ENCODE measurements around the gene TFDP2. TPM values are rescaled to one million over a fixed set of nuclear protein-coding genes. Genes with fewer than 3 reads are reported as not detected.
A peak's percentile ranks its signal among the peaks of the same experiment; 100 is the strongest.

TFDP2 gene
- total and polyA plus RNA-seq, 5 donors from 2014 or later, result 12.3 to 26.5 (median 13.8) TPM

DNA sequence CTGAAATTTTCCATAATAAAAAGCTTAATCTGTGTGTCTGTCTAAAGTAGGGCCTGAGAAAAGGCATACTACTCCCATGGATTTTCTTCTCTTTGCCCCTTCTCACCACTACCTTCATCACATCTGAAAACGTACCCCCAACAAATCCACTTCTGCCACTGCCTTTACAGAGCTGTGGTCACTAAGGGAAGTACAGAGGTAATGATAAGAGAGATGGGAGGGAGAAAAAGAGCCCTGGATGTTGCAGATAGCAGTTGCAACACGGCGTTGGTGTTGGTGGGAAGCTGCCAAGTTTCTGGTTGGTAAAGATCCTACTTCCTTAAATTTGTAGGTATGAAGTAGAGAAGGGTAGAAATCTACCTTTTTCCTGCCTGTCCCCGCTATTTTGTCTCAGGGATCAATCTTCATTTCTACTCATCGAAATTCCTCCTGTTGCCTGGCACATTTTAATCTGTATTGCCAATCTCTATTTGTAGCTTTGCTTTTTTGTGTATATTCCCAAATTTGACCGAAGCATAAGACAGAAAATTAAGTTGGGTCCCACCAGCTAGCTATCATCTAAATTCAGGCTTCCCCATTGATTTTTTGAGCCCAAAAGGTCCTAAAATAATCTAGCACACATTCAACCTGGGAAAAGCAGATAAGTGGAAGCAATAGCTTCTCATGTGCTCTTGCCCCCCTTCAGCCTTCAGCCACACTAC is 102.9 kb downstream of the TFDP2 start:
- H3K4me3 ChIP-seq (ENCODE audit: low read depth, low read length), result no peak overlapping the region
- ATAC-seq (ENCODE audit: low read depth in 2 of 2), result no peak
- H3K4me1 Mint-ChIP-seq, result peaks cover 0 to under 1% (median 0%) of the 10 kb centered on the region in 4 donors
- H3K4me3 Mint-ChIP-seq, result no peak overlapping the region
- no peaks in the 10 kb centered on the region for H3K36me3 ChIP-seq (ENCODE audit: control insufficient read depth, insufficient read depth, low read length)
- no peak overlapping the region for H3K27ac Mint-ChIP-seq
- DNase-seq, result no peak
- no peaks in the 10 kb centered on the region for H3K9me3 Mint-ChIP-seq
- no peak overlapping the region for H3K27ac ChIP-seq (ENCODE audit: insufficient read depth, low read length, poor library complexity, severe bottlenecking)
- no peaks in the 10 kb centered on the region for H3K27me3 ChIP-seq (ENCODE audit: control insufficient read depth, insufficient read depth, low read length)
- no peaks in the 10 kb centered on the region for H3K4me1 ChIP-seq (ENCODE audit: control insufficient read depth, insufficient read depth, low read length, poor library complexity, severe bottlenecking)
- H3K9me3 ChIP-seq (ENCODE audit: control insufficient read depth in 2 of 2, low read length in 2 of 2), result no peaks in the 10 kb centered on the region
- peaks cover 4% of the 10 kb centered on the region for H3K27me3 Mint-ChIP-seq
- H3K36me3 Mint-ChIP-seq, result peaks cover 4% of the 10 kb centered on the region

DNA sequence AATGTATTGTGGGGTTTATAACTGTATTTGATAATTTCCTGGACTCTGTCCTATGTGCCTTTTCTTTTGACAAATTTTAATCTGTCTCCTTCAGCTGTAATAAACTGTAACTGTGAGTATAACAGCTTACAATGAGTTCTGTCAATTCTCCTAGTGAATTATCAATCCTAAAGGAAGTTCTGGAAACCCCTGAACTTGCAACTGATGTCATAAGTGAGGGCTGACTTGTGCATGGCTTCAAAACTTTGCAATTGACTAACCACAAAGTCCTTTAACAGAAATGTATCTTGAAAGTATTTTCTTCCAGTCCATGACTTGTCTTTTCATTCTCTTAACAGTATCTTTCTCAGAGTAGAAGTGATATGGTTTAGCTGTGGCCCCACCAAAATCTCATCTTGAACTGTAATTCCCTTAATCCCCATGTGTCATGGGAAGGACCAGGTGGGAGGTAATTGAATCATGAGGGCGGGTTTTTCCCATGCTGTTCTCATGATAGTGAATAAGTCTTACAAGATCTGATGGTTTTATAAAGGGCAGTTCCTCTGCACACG is 108.3 kb downstream of the TFDP2 start:
- H3K4me1 Mint-ChIP-seq, result peaks cover 0 to 6% (median 0%) of the 10 kb centered on the region in 4 donors
- H3K27me3 ChIP-seq (ENCODE audit: control insufficient read depth, insufficient read depth, low read length), result no peaks in the 10 kb centered on the region
- DNase-seq (no peak), ATAC-seq (ENCODE audit: low read depth in 2 of 2) (no peak)
- no peaks in the 10 kb centered on the region for H3K36me3 ChIP-seq (ENCODE audit: control insufficient read depth, insufficient read depth, low read length)
- no peak overlapping the region for H3K4me3 Mint-ChIP-seq
- H3K27me3 Mint-ChIP-seq, result no peaks in the 10 kb centered on the region
- no peak overlapping the region for H3K27ac ChIP-seq (ENCODE audit: insufficient read depth, low read length, poor library complexity, severe bottlenecking)
- H3K27ac Mint-ChIP-seq, result peak overlapping the region in 1 of 3 donors; percentile 66
- H3K4me1 ChIP-seq (ENCODE audit: control insufficient read depth, insufficient read depth, low read length, poor library complexity, severe bottlenecking), result no peaks in the 10 kb centered on the region
- H3K9me3 ChIP-seq (ENCODE audit: control insufficient read depth in 2 of 2, low read length in 2 of 2), result no peaks in the 10 kb centered on the region
- H3K9me3 Mint-ChIP-seq, result no peaks in the 10 kb centered on the region
- H3K4me3 ChIP-seq (ENCODE audit: low read depth, low read length), result no peak overlapping the region
- H3K36me3 Mint-ChIP-seq, result no peaks in the 10 kb centered on the region

DNA sequence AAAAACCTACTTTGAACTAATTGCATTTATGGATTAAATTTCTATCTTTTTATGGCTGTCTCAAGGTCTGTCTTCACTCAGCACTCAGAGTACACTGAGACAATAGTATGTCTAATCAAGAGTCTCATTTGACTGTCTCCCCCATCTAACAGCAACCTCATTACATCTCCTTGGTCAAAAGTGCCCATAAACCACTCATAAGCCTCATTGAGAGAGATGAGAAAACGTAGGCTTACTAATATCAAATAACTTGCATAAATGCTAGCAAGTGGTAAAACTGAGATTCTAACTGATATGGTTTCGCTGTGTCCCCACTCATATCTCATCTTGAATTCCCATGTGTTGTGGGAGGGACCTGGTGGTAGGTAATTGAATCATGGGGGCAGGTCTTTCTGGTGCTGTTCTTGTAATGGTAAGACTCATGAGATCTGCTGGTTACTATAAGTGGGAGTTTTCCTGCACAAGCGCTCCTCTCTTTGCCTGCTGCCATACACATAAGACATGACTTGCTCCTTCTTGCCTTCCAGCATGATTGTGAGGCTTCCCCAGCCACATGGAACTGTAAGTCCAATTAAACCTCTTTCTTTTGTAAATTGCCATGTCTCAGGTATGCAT is 113.9 kb downstream of the TFDP2 start:
- Histone ChIP-seq H3K27me3 (ENCODE audit: control insufficient read depth, insufficient read depth, low read length) (no peaks in the 10 kb centered on the region), H3K27ac (ENCODE audit: insufficient read depth, low read length, poor library complexity, severe bottlenecking) (no peak overlapping the region), H3K9me3 (ENCODE audit: control insufficient read depth in 2 of 2, low read length in 2 of 2) (no peaks in the 10 kb centered on the region), H3K4me3 (ENCODE audit: low read depth, low read length) (no peak overlapping the region), H3K36me3 (ENCODE audit: control insufficient read depth, insufficient read depth, low read length) (no peaks in the 10 kb centered on the region), H3K4me1 (ENCODE audit: control insufficient read depth, insufficient read depth, low read length, poor library complexity, severe bottlenecking) (no peaks in the 10 kb centered on the region)
- H3K4me3 Mint-ChIP-seq, result no peak overlapping the region
- peaks cover 5 to 13% (median 9%) of the 10 kb centered on the region in 4 donors for H3K4me1 Mint-ChIP-seq
- no peaks in the 10 kb centered on the region for H3K36me3 Mint-ChIP-seq
- H3K27me3 Mint-ChIP-seq, result no peaks in the 10 kb centered on the region
- no peak overlapping the region for H3K27ac Mint-ChIP-seq
- ATAC-seq (ENCODE audit: low read depth in 2 of 2) (no peak), DNase-seq (no peak)
- no peaks in the 10 kb centered on the region for H3K9me3 Mint-ChIP-seq

DNA sequence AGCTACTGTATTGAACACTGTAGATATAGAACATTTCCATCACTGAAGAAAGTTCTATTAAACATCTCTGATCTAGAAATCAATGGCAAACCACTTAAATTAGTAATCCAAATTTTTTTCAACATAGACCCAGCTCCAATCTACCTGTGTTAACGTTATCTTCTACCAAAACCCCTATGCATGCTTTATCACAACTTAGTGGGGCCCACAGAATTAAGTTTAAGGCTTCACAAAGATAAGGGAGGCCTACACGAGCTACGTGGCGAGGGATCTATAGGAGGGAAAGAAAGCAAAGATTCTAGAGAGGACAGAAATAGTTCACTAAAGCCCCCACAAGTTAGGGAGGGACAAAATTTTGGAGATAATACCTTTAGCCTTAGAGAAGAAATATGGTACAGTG is 116.1 kb downstream of the TFDP2 start:
- Histone ChIP-seq H3K27ac (ENCODE audit: insufficient read depth, low read length, poor library complexity, severe bottlenecking) (no peak overlapping the region), H3K4me1 (ENCODE audit: control insufficient read depth, insufficient read depth, low read length, poor library complexity, severe bottlenecking) (no peaks in the 10 kb centered on the region), H3K4me3 (ENCODE audit: low read depth, low read length) (no peak overlapping the region), H3K36me3 (ENCODE audit: control insufficient read depth, insufficient read depth, low read length) (no peaks in the 10 kb centered on the region), H3K9me3 (ENCODE audit: control insufficient read depth in 2 of 2, low read length in 2 of 2) (no peaks in the 10 kb centered on the region), H3K27me3 (ENCODE audit: control insufficient read depth, insufficient read depth, low read length) (no peaks in the 10 kb centered on the region)
- Mint-ChIP-seq H3K4me1 (peaks cover 7 to 16% (median 15%) of the 10 kb centered on the region in 4 donors), H3K36me3 (no peaks in the 10 kb centered on the region), H3K9me3 (no peaks in the 10 kb centered on the region), H3K27ac (no peak overlapping the region), H3K4me3 (no peak overlapping the region), H3K27me3 (no peaks in the 10 kb centered on the region)
- DNase-seq, result no peak
- ATAC-seq (ENCODE audit: low read depth in 2 of 2), result no peak

DNA sequence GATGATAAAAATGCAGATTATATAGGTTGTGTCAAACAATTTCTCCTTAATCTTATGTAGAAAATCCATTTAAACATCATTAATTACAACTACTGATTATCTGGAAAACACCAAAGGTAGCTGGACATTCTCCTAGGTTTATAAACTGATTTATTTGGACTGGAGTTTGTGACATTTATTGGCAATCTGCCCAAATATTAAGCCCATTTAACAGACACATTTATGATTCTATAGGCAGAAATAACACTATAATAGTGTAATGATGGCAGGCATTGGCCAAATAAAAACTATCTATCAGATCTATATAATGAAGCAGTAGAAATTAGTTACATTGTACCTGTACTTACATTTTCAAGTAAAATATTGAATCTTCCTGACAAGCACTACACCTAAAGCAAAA is 117.8 kb downstream of the TFDP2 start:
- Histone ChIP-seq H3K9me3 (ENCODE audit: control insufficient read depth in 2 of 2, low read length in 2 of 2) (no peaks in the 10 kb centered on the region), H3K4me1 (ENCODE audit: control insufficient read depth, insufficient read depth, low read length, poor library complexity, severe bottlenecking) (peaks cover 6% of the 10 kb centered on the region), H3K36me3 (ENCODE audit: control insufficient read depth, insufficient read depth, low read length) (no peaks in the 10 kb centered on the region), H3K4me3 (ENCODE audit: low read depth, low read length) (no peak overlapping the region), H3K27ac (ENCODE audit: insufficient read depth, low read length, poor library complexity, severe bottlenecking) (no peak overlapping the region), H3K27me3 (ENCODE audit: control insufficient read depth, insufficient read depth, low read length) (no peaks in the 10 kb centered on the region)
- H3K27ac Mint-ChIP-seq, result no peak overlapping the region
- DNase-seq (no peak), ATAC-seq (ENCODE audit: low read depth in 2 of 2) (no peak)
- H3K36me3 Mint-ChIP-seq, result no peaks in the 10 kb centered on the region
- H3K4me3 Mint-ChIP-seq, result no peak overlapping the region
- H3K4me1 Mint-ChIP-seq, result peaks cover 11 to 28% (median 24%) of the 10 kb centered on the region in 4 donors
- H3K9me3 Mint-ChIP-seq, result no peaks in the 10 kb centered on the region
- H3K27me3 Mint-ChIP-seq, result no peaks in the 10 kb centered on the region

DNA sequence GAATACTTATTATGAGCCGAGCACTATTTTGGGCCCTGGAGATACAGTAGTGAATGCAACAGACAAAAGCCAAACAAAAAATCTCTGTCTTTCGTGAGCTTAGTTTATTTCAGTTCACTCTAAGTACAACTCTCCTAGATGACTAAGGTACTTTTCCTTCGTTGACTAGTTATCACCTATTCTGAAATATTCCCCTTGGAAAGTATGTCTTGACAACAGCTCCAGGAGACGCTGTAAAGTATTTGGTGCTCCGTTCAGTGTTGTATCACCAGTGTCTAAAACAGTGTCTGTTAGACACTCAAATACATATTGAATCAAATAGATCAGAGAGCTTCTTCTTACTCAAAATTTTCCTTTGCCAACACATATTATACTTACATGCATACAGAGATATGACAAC is 119.6 kb downstream of the TFDP2 start:
- no peaks in the 10 kb centered on the region for H3K9me3 ChIP-seq (ENCODE audit: control insufficient read depth in 2 of 2, low read length in 2 of 2)
- Mint-ChIP-seq H3K27ac (no peak overlapping the region), H3K27me3 (no peaks in the 10 kb centered on the region), H3K4me3 (peak overlapping the region in 1 of 4 donors; percentile 4), H3K36me3 (no peaks in the 10 kb centered on the region), H3K9me3 (no peaks in the 10 kb centered on the region), H3K4me1 (peaks cover 13 to 31% (median 24%) of the 10 kb centered on the region in 4 donors)
- peaks cover 6% of the 10 kb centered on the region for H3K4me1 ChIP-seq (ENCODE audit: control insufficient read depth, insufficient read depth, low read length, poor library complexity, severe bottlenecking)
- H3K27ac ChIP-seq (ENCODE audit: insufficient read depth, low read length, poor library complexity, severe bottlenecking), result no peak overlapping the region
- no peaks in the 10 kb centered on the region for H3K36me3 ChIP-seq (ENCODE audit: control insufficient read depth, insufficient read depth, low read length)
- no peak overlapping the region for H3K4me3 ChIP-seq (ENCODE audit: low read depth, low read length)
- H3K27me3 ChIP-seq (ENCODE audit: control insufficient read depth, insufficient read depth, low read length), result no peaks in the 10 kb centered on the region
- ATAC-seq (ENCODE audit: low read depth in 2 of 2) (no peak), DNase-seq (no peak)

DNA sequence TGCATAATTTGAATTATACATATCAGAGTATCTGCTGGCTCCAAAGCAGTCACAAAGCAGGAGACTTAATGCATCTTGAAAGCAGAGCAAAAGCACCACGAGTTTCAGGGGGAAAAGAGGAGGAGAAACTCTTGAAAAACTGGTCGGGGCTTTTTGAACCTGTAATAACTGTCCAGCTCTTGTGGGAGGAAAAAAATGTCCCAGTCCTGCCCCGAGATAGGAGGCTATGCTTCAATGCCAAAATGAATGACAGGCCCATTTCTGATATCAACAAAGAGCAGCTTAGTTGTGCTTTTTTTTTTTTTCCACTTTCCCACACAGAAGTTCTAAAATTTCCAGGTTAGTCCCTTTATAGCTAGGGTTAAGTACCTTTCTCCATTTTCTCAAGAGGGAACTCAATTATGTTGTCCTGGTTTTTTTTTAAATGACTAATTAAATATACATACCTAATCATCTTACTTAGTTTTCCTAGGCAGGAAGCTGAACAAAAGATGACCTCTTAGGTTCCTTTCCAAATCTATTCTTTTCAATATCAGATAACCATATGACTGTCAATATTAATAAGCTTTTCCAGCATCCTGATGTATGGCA is 120.2 kb downstream of the TFDP2 start:
- Mint-ChIP-seq H3K9me3 (no peaks in the 10 kb centered on the region), H3K4me3 (no peak overlapping the region), H3K27me3 (no peaks in the 10 kb centered on the region), H3K27ac (no peak overlapping the region), H3K36me3 (peaks cover 3% of the 10 kb centered on the region), H3K4me1 (peaks cover 13 to 31% (median 25%) of the 10 kb centered on the region in 4 donors)
- Histone ChIP-seq H3K36me3 (ENCODE audit: control insufficient read depth, insufficient read depth, low read length) (no peaks in the 10 kb centered on the region), H3K27ac (ENCODE audit: insufficient read depth, low read length, poor library complexity, severe bottlenecking) (no peak overlapping the region), H3K4me3 (ENCODE audit: low read depth, low read length) (no peak overlapping the region), H3K27me3 (ENCODE audit: control insufficient read depth, insufficient read depth, low read length) (no peaks in the 10 kb centered on the region), H3K9me3 (ENCODE audit: control insufficient read depth in 2 of 2, low read length in 2 of 2) (no peaks in the 10 kb centered on the region), H3K4me1 (ENCODE audit: control insufficient read depth, insufficient read depth, low read length, poor library complexity, severe bottlenecking) (peaks cover 6% of the 10 kb centered on the region)
- ATAC-seq (ENCODE audit: low read depth in 2 of 2) (no peak), DNase-seq (no peak)

All from CD4-positive, CD25-positive, alpha-beta regulatory T cell (primary cell).